K562 (cell line): ENCODE results near the gene NUDT22.

Experiments used
- BCL6 ChIP-seq: fragments of 250-450 bp; sonication (Bioruptor Pico); IDR thresholded peaks from 2 replicates; pipeline ENCODE4 v1.4.0; 2020
- CTCF ChIP-seq, 3 experiments: IDR thresholded peaks in 2 of 3; conservative IDR thresholded peaks in 1 of 3; 2 replicates each; pipeline ENCODE4 v1.5.1; 2011 to 2012; ENCODE audit warnings: low read length in 3 of 3, mild to moderate bottlenecking in 3 of 3, control low read depth in 2 of 3, improper control_type of control experiment in 1 of 3, inconsistent platforms in 1 of 3, low read depth in 1 of 3, mixed read lengths in 1 of 3, moderate library complexity in 1 of 3; ENCODE audit not compliant: insufficient read depth in 2 of 3
- EP300 ChIP-seq: IDR thresholded peaks from 2 replicates; pipeline ENCODE4 v1.6.1; 2012; ENCODE audit warnings: low read length, improper control_type of control experiment
- HBP1 ChIP-seq: fragments of 450-650 bp; formaldehyde crosslinking; IDR thresholded peaks from 2 replicates; pipeline ENCODE4 v1.4.0; 2022; ENCODE audit warnings: missing genetic modification characterization
- MYC ChIP-seq, 2 experiments: fragments of 250-450 bp in 1 of 2; sonication (Bioruptor Pico) in 1 of 2; IDR thresholded peaks; 2 replicates each; pipeline versions ENCODE4 v1.5.1 to v1.6.1; 2012 to 2021; ENCODE audit warnings: low read depth in 2 of 2, borderline replicate concordance in 1 of 2, improper control_type of control experiment in 1 of 2, low read length in 1 of 2, mild to moderate bottlenecking in 1 of 2, moderate library complexity in 1 of 2
- PHF8 ChIP-seq: fragments of 200-600 bp; sonication (generic); IDR thresholded peaks from 2 replicates; pipeline ENCODE4 v1.6.1; 2012; ENCODE audit warnings: mixed run types, mild to moderate bottlenecking, inconsistent platforms, low read length, moderate library complexity, borderline replicate concordance
- POLR2A ChIP-seq: fragments of 450-650 bp; conservative IDR thresholded peaks from 2 replicates; pipeline ENCODE4 v1.6.1; 2016
- SIX5 ChIP-seq, 2 experiments: IDR thresholded peaks; 2 replicates each; pipeline ENCODE4 v1.6.1; 2011; ENCODE audit warnings: low read length in 2 of 2, borderline replicate concordance in 1 of 2, low read depth in 1 of 2, mild to moderate bottlenecking in 1 of 2, moderate library complexity in 1 of 2; ENCODE audit not compliant: insufficient read depth in 1 of 2
- TCF7L2 ChIP-seq: fragments of 150-350 bp; IDR thresholded peaks from 2 replicates; pipeline ENCODE4 v1.6.1; 2016; ENCODE audit warnings: low read depth, mild to moderate bottlenecking, low read length, moderate library complexity
- TSHZ1 ChIP-seq: fragments of 250-450 bp; sonication (Bioruptor Pico); IDR thresholded peaks from 2 replicates; pipeline ENCODE4 v1.4.0; 2020; ENCODE audit warnings: mild to moderate bottlenecking, moderate library complexity
- ZBTB8A ChIP-seq: fragments of 450-650 bp; IDR thresholded peaks from 2 replicates; pipeline ENCODE4 v1.6.1; 2018; ENCODE audit warnings: mild to moderate bottlenecking, moderate library complexity; ENCODE audit not compliant: partially characterized antibody
- ZNF184 ChIP-seq: sonication (generic); formaldehyde crosslinking; IDR thresholded peaks from 2 replicates; pipeline ENCODE4 v1.5.0; 2020; ENCODE audit warnings: missing genetic modification reagents
- ZNF740 ChIP-seq, 3 experiments: fragments of 200-800 bp in 1 of 3; sonication (Bioruptor generic) in 1 of 3; sonication (generic) in 1 of 3; formaldehyde crosslinking in 1 of 3; IDR thresholded peaks; 2 replicates each; pipeline versions ENCODE4 v1.6.1 to v1.8.0; 2016 to 2022; ENCODE audit warnings: mild to moderate bottlenecking in 2 of 3, missing compliant biosample characterization in 2 of 3, missing genetic modification characterization in 2 of 3, missing genetic modification reagents in 1 of 3

- TF ChIP-seq CTCF (IDR thresholded peaks at IDR 0.05 in 2 of 3, conservative IDR thresholded peaks at IDR 0.05 in 1 of 3; ENCODE audit: insufficient read depth in 2 of 3, low read depth in 1 of 3, low read length in 3 of 3): no peak
- no peak for TF ChIP-seq PHF8
- no peak for TF ChIP-seq ZNF740 (CRISPR knock-in tag; IDR thresholded peaks at IDR 0.05)
- TF ChIP-seq ZNF740 (tag; IDR thresholded peaks at IDR 0.05): no peak
- no peak for TF ChIP-seq HBP1 (CRISPR knock-in tag)
- no peak for TF ChIP-seq SIX5 (IDR thresholded peaks at IDR 0.05; ENCODE audit: borderline replicate concordance in 1 of 2, insufficient read depth in 1 of 2, low read depth in 1 of 2, low read length in 2 of 2)
- TF ChIP-seq TSHZ1 (CRISPR knock-in tag): no peak
- no peak for TF ChIP-seq EP300
- TF ChIP-seq MYC (IDR thresholded peaks at IDR 0.05; ENCODE audit: low read depth, low read length): no peak
- TF ChIP-seq MYC (CRISPR knock-in tag; IDR thresholded peaks at IDR 0.05; ENCODE audit: borderline replicate concordance, low read depth): no peak
- TF ChIP-seq POLR2A: no peak
- no peak for TF ChIP-seq ZNF184
- TF ChIP-seq TCF7L2: no peak
- no peak for TF ChIP-seq BCL6 (CRISPR knock-in tag)
- no peak for TF ChIP-seq ZBTB8A
Measured at GRCh38 chr11:64261556-64262080, 35.5 kb downstream of the NUDT22 start.
